ENCODE measurements around the gene ALK.
"Not testable (repeated sequence)": the region's sequence is repeated elsewhere in the genome, so short reads cannot be mapped to it uniquely, and the experiment has no call there.

The ALK gene

DNA sequence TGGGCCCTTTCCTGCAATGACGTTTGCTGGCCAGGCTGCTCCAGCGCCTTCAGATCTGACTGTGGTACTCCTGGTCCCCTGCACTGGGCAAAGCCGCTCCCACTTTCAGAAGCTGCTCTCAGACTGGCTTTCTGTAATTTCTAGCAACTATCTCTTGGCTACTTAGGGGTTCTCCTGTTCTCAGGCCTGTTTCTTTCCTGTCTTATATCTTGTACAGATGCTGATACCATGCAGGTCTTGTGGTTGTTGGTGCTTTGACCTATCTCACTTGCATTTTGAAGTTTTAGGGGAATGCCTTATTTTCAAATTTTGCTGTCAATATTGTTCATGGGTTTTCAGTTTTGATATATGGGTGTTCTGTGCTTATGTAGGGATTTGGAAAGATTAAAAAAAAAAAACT, 660.4 kb downstream of the ALK start:
- DNase-seq (ENCODE audit: low spot score), result no peak
- no peak for TF ChIP-seq CTCF (IDR thresholded peaks at IDR 0.05; ENCODE audit: extremely low read depth, missing control alignments)

- no peak for TF ChIP-seq CTCF (IDR thresholded peaks at IDR 0.05; ENCODE audit: extremely low read depth, missing control alignments)
- no peak for DNase-seq (ENCODE audit: low spot score)
Observed at GRCh38 chr2:29260142-29260772, 661.1 kb downstream of the ALK start.

DNA sequence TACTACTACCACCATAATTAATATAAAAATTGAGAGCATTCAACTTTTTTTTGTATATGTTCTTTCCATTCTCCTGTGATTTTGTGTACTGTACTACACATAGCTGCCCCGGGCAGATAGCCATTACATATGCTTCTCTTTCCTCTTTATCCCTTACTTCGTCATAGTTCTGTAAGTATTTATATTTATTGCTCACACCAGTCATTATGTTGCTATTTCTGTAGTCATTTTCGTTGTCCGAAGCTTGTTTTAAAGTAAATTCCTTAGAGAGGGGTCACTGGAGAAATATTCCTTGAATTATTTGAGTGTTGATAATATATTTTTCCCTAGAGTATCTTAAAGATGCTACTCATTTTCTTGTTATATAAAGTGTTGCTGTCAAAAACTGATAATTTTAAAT, 662.2 kb downstream of the ALK start:
- no peak for DNase-seq (ENCODE audit: low spot score)
- no peak for TF ChIP-seq CTCF (IDR thresholded peaks at IDR 0.05; ENCODE audit: extremely low read depth, missing control alignments)

DNA sequence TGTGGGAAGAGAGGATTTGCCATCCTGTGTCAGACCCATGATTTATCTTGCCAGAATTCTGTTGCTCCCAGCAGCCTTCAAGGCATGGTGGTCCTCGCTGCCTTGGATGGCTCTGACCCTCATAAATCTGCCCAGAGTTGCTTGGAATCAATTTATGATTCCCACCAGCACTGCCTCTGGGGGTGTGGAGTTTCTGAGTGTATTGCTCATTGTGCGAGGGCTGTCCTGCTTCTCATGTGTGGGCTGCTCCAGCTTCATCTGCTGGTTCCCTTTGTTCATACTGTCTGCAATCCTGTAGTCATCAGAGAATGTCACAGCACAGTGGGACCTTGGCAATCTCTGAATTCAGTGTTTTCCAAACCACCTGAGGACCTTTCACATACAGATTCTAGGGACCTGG, 666.4 kb downstream of the ALK start:
- no peak for DNase-seq (ENCODE audit: low spot score)
- no peak for TF ChIP-seq CTCF (IDR thresholded peaks at IDR 0.05; ENCODE audit: extremely low read depth, missing control alignments)

DNA sequence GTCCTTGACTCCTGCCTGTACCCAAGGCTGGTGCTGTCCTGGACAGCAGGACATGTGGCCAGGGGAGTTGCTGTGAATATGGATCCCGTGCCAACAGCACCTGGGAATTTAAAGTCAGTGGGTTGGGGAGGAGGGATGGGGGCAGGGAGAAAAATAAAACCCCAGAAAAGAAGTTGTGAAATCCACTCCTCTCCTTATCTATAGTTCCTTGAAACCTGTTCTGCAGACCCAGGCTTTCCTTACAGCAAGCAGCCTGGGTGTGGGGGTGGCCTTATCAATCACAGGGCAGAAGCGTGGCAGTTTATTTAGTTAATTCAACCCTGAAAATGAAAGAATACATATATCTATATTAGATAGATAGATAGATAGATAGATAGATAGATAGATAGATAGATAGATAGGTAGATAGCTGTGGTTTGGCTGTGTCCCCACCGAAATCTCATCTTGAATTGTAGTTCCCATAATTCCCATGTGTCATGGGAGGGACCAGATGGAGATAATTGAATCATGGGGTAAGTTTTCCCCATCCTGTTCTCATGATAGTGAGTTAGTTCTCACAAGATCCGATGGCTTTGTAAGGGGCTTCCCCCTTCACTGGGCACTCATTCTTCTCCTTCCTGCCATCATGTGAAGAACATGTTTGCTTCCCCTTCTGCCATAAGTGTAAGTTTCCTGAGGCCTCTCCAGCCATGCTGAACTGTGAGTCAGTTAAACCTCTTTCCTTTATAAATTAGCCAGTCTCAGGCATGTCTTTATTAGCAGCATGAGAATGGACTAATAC, 667.7 kb downstream of the ALK start:
- DNase-seq (ENCODE audit: low spot score), result not testable (repeated sequence)

DNA sequence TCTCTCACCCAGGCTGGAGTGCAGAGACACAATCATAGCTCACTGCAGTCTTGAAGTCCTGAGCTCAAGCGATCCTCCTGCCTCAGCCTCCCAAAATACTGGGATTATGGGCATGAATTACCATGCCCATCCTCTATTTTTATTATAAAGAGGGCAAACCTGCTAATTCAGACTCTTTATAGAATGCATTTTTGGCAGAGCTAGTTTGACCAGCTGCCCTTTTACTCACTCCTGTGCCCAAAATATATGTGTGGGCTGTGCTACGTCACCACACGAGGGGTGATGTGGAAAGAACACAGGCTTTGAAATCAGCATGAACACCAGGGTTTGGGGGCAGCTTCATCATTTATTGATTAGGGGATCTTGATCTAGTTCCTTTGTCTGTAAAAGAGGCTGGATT, 668.4 kb downstream of the ALK start:
- no peak for DNase-seq (ENCODE audit: low spot score)
- no peak for TF ChIP-seq CTCF (IDR thresholded peaks at IDR 0.05; ENCODE audit: extremely low read depth, missing control alignments)

GRCh38 chr2:29251406-29251805, 670.0 kb downstream of the ALK start:
- DNase-seq (ENCODE audit: low spot score), result no peak
- TF ChIP-seq CTCF (IDR thresholded peaks at IDR 0.05; ENCODE audit: extremely low read depth, missing control alignments), result no peak

GRCh38 chr2:29250977-29251376, 670.4 kb downstream of the ALK start:
- DNase-seq (ENCODE audit: low spot score), result no peak
- TF ChIP-seq CTCF (IDR thresholded peaks at IDR 0.05; ENCODE audit: extremely low read depth, missing control alignments), result no peak

Data from GM20000 (cell line).